GM19467 (cell line): ENCODE results near the gene ACVR1B.

Experiments
- ATAC-seq: cut with Tn5 transposase; IDR thresholded peaks from one replicate; pipeline ENCODE4 v1.9.1; 2021; ENCODE audit warnings: mild to moderate bottlenecking, moderate library complexity; ENCODE audit not compliant: unreplicated experiment

Gene ACVR1B

DNA sequence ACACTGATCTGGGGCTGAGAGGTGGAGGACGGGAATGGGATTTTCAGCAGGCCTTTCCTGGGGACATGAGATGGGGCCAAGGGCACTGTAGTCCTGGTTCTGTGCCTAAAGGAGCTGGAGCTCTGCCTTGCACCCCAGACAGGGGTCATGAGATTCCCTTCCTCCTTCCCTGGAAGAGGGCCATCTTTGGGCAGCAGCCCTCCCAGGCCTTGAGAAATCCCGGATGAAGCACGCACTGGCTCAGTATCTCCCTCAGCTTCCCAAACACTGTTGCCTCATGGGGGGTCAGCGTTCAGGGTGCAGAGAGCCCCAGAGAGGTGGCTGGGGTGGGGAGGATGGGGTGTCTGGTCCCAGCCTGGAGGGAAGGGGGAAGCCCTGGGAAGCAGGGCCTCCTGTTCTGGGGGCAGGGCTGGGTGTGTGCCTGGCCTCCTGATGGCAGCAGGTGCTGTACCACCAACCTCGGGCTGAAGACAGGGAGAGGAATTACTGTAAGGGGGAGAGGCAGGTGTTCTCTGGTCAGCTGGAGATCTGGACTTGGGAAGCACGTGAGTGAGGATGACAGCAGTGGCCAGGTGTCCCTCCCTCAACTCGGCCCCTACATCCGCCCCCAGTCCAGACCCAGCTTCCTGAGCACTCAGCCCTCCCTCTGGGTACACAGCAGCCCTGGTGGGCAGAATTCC is 91.3 kb downstream of the ACVR1B start:
- ATAC-seq: no peak

DNA sequence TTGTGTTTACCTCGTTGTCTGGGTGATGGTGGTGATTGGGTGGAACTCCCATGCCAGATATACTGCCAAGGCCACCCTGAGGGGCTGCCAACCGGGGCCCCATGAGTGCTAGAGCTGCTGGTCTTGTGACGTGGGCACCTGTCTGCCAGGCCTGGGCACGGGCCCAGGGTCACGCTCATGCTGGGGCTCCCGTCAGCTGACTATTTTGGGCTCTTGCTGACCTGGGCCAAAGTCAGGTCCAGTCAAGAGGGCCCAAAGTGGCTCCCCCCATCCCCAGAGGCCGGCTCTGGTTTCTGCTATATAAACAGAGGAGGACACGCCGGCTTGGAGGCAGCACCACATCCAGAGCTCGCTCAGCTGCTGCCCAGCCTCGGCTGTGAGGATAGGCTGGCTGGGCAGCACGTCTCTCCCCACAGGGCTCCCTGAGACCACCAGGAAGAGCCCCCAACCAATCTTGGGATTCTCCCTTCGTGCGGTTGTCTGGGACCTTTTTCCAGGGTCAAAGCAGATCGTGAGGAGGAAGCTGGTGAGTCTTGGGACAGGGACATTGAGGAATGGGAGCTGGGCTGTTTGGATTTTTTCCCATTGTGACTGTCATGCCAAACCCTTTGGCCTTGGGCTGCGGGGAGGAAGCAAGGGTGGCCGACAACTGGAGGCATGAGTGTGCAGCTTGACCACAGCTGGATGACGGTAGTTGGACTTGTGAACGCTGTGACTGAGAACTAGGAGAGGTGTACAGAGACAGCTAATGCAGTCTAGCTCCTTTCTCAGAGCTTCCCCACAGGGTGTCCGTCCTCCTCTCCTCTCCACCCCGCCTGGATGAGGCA is 92.1 kb downstream of the ACVR1B start:
- ATAC-seq: no peak

DNA sequence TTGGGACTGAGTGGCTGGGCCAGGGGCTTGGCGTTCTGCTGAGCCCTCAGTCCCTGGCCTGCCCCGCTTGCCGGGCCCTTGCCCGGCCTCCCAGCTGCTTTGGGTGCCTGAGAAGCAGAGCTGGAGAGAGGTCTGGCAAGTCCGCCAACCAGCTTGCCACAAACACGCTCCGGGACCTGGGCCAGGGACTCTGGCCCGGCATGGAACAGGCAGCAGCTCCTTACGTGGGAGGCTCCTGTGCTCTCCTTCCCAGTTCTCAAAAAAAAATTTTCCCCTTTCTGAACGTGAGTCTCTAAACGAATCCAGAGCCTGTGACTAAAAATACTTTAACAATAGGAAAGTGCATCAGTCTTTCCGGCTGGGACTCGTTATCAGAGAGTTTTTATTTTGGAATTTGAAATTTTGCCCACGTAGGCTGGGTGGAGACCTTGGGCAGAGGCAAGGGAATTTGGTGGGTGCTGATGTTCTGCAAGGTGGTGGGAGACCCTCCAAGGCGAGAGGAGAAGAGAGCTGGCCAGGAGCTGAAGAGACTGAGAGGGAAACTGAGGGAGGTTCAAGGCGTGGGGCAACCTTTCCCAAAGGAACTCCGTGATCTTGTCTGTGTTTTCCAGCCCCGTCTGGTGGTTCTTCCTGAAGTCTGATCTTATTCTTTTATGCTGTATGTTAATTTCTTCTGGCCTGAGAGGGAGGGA is 92.9 kb downstream of the ACVR1B start:
- ATAC-seq: no peak

DNA sequence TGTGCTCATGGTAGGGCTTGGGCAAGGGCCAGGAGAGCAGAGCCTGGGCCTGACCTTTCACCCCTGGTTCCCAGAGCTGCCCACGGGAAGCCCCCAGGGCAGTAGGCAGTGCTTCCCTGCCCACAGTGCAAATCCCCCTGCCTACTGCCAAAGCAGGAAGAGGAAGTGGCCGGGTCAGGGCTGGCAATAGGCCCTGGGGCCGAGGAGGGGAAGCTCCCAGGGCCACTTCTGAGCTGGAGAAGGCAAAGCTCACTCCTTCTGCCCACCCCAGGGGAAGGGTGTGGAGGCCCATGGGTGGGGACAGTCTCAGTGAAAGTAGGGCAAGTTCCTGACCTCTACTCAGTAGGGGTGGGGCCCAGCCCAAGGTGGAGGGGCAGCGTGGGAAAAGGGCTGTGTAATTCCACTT is 94.3 kb downstream of the ACVR1B start:
- ATAC-seq: no peak
